Measurements from ENCODE around the gene GRN. TPM values are rescaled to one million over a fixed set of nuclear protein-coding genes. Genes with fewer than 3 reads are reported as not detected.
A peak's percentile ranks its signal among the peaks of the same experiment; 100 is the strongest.

The GRN gene
- total and polyA plus RNA-seq, 2 of the 13 experiments (the other 11 are each of a cell fraction or from before 2014, with no cell fraction given), result 86.6 to 143 TPM

- TF ChIP-seq ZNF552 (CRISPR knock-in tag; IDR thresholded peaks at IDR 0.05; ENCODE audit: borderline replicate concordance) (no peak), MYC (CRISPR knock-in tag; IDR thresholded peaks at IDR 0.05; ENCODE audit: borderline replicate concordance) (no peak), SNRNP70 (IDR thresholded peaks at IDR 0.05; ENCODE audit: low read depth, low read length) (no peak), TMF1 (CRISPR knock-in tag; IDR thresholded peaks at IDR 0.05; ENCODE audit: low read depth) (no peak), FOXJ3 (CRISPR knock-in tag; IDR thresholded peaks at IDR 0.05; ENCODE audit: borderline replicate concordance) (no peak), NCOA5 (CRISPR knock-in tag; IDR thresholded peaks at IDR 0.05) (no peak), ZNF30 (CRISPR knock-in tag; IDR thresholded peaks at IDR 0.05) (no peak)
These were observed 34.9 kb upstream of the GRN start (continued) for GRCh38 chr17:44310188-44310587.

- no peak for FAIRE-seq
- no peak for DNase-seq (ENCODE audit: low spot score)
- in situ Hi-C loops (cut with HindIII; ENCODE audit: extremely low pct_ligation_motif_present, low pct_unique_long_range_greater_than_20kb), result no loop called here
- peaks cover 58% of the 10 kb centered on the region for H3K4me1 ChIP-seq (ENCODE audit: insufficient read depth, low read length)
- 17% methylated on average over 7 of the region's 10 CpGs for WGBS (ENCODE audit: low lambda C conversion rate)
- no peak overlapping the region for H3K4me2 ChIP-seq (ENCODE audit: low read depth, low read length)
- no peak overlapping the region for H3K4me3 ChIP-seq (replicated peaks in 1 of 3; ENCODE audit: insufficient read depth in 1 of 3, low read depth in 2 of 3, low read length in 3 of 3)
- no peaks in the 10 kb centered on the region for H4K20me1 ChIP-seq (ENCODE audit: insufficient read depth, low read length)
- no peak for ATAC-seq
- no peak overlapping the region for H2AFZ ChIP-seq (ENCODE audit: low read length)
- intact Hi-C loops (cut with micrococcal nuclease; ENCODE audit: unreplicated experiment), result no loop called here
- no peaks in the 10 kb centered on the region for H3K9me3 ChIP-seq (ENCODE audit: low read length)
- peaks cover 9 to 45% of the 10 kb centered on the region in 2 experiments; a peak in 4 of 5 replicates for H3K27me3 ChIP-seq (ENCODE audit: control insufficient read depth in 1 of 2, insufficient read depth in 2 of 2, low read length in 2 of 2)
- H3K36me3 ChIP-seq (replicated peaks in 1 of 2; ENCODE audit: control insufficient read depth in 1 of 2, insufficient read depth in 2 of 2, low read length in 2 of 2), result no peaks in the 10 kb centered on the region
- ChIA-PET CTCF (ENCODE audit: low intra/inter-chr PET ratio, low total read pairs) (no interaction called here), POLR2A (no interaction called here)
- H3K9ac ChIP-seq (ENCODE audit: insufficient read depth, low read depth, low read length), result no peak overlapping the region
- BruUV-seq (replicated peaks), result no TSS peak
- H3K79me2 ChIP-seq (ENCODE audit: insufficient read depth, low read length), result no peaks in the 10 kb centered on the region
- no peak overlapping the region for H3K27ac ChIP-seq (ENCODE audit: extremely low read length, insufficient read depth, low read length)
- TF ChIP-seq ZNF616 (CRISPR knock-in tag; IDR thresholded peaks at IDR 0.05; ENCODE audit: low read depth) (no peak), ATF4 (CRISPR knock-in tag; IDR thresholded peaks at IDR 0.05) (no peak), BCL6 (CRISPR knock-in tag; IDR thresholded peaks at IDR 0.05) (0 out of 2 replicates have a peak, but pooled peaks have one; percentile 14), NR2F1 (CRISPR knock-in tag; IDR thresholded peaks at IDR 0.05) (peak in 1 of 2 experiments; percentile 24; a peak in 1 of 4 replicates), HOMEZ (CRISPR knock-in tag; IDR thresholded peaks at IDR 0.05; ENCODE audit: low read depth) (no peak), TFAP4 (IDR thresholded peaks at IDR 0.05; ENCODE audit: borderline replicate concordance, low read depth) (peak; percentile 32; the same call in 1 of the 2 replicates), MATR3 (CRISPR knock-in tag; IDR thresholded peaks at IDR 0.05) (no peak), PAWR (CRISPR knock-in tag; IDR thresholded peaks at IDR 0.05; ENCODE audit: borderline replicate concordance) (no peak), RARA (CRISPR knock-in tag; IDR thresholded peaks at IDR 0.05) (peak; percentile 85), HDAC1 (CRISPR knock-in tag; IDR thresholded peaks at IDR 0.05) (0 out of 2 replicates have a peak, but pooled peaks have one; percentile 17), HNF4A (CRISPR knock-in tag; IDR thresholded peaks at IDR 0.05) (peak; percentile 51; the same call in 1 of the 2 replicates), SOX5 (CRISPR knock-in tag; IDR thresholded peaks at IDR 0.05; ENCODE audit: borderline replicate concordance) (no peak), IKZF5 (CRISPR knock-in tag; IDR thresholded peaks at IDR 0.05) (no peak)
These were observed 34.3 kb upstream of the GRN start for GRCh38 chr17:44310609-44311376.
